Thoracic aorta (tissue), 2 donors: ENCODE measurements around the gene BLMH. TPM values are rescaled to one million over a fixed set of nuclear protein-coding genes. Genes with fewer than 3 reads are reported as not detected.

Source experiments
- ATAC-seq: fragments of 150-250 bp; one replicate; pipeline ENCODE4 v1.8.0; 2017; ENCODE audit warnings: low read depth; ENCODE audit not compliant: insufficient number of reproducible peaks, low FRiP score
- DNase-seq: peaks from one replicate; pipeline ENCODE4 v3.0.0-alpha.2; 2020; ENCODE audit warnings: low spot score
- H3K27ac ChIP-seq, 2 donors: fragments of 200-600 bp; sonication (generic); 1 replicate in 1 of 2; 2 replicates in 1 of 2; pipeline ENCODE4 v1.5.1; 2016; ENCODE audit warnings: mild to moderate bottlenecking in 2 of 2, moderate library complexity in 2 of 2
- H3K27me3 ChIP-seq: fragments of 200-600 bp; sonication (generic); replicated peaks from 2 replicates; pipeline ENCODE4 v1.6.0; 2016; ENCODE audit warnings: mild to moderate bottlenecking; ENCODE audit not compliant: insufficient read depth
- H3K36me3 ChIP-seq: fragments of 200-600 bp; sonication (generic); one replicate; pipeline ENCODE4 v1.5.1; 2016
- H3K4me1 ChIP-seq, 2 donors: fragments of 200-600 bp; sonication (generic); 1 replicate in 1 of 2; 2 replicates in 1 of 2; pipeline versions ENCODE4 v1.5.1 to v1.6.0; 2016; ENCODE audit warnings: low read depth in 2 of 2, mild to moderate bottlenecking in 1 of 2; ENCODE audit not compliant: control insufficient read depth in 1 of 2
- H3K4me3 ChIP-seq: fragments of 200-600 bp; sonication (generic); 2 replicates; pipeline ENCODE4 v1.5.1; 2016; ENCODE audit warnings: mild to moderate bottlenecking
- H3K9me3 ChIP-seq: fragments of 200-600 bp; sonication (generic); 2 replicates; pipeline ENCODE4 v1.5.1; 2016
- total RNA-seq, 2 donors: library from RNA; depleted of rRNA; stranded (reverse); fragments of >200 nt; gene quantifications; one replicate each; pipeline versions ENCODE4 v1.1.0 to v1.2.3, GENCODE V29; 2016
- TF ChIP-seq, protein P1 (sequence below): fragments of 200-600 bp; sonication (generic); IDR thresholded peaks from one replicate; pipeline ENCODE4 v1.5.1; 2019; ENCODE audit warnings: antibody characterized with exemption

BLMH gene
- total RNA-seq, 2 donors from 2014 or later, result 21.5 to 34.6 TPM

DNA sequence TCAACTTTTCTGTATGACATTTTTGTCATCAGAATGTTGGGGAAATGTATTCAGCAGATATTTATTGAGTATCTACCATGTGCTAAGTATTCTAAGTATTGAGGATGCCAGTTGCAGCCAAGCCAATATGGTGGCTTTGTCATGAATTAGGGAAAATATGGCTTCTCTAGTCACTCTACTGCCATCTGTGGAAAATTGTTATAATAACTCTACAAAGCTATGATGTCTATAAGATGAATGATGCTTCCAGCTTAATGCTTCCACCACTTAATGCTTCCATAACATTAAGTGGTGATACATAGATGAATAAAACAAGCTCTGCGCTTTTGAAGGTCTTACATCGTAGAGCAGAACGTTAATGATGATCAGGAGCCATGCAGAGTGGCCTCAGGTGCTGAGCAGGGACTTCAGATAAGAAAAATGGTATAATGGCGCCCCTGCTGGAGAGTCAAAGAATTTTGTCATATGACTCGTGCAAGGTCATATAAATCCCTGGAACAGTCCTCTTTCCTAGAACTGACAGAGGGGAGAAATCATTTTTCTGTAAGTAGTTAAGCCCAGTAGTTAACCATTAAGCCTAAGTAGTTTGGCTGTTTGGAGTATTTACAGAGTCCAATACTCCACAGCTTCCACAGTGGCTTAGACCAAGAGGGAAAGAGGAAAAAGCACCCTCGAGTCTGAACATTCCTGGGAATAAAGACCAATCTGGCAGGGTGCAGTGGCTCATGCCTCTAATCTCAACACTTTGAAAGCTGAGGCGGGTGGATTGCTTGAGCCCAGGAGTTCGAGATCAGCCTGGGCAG, 44.8 kb upstream of the BLMH start:
- DNase-seq (no peak), ATAC-seq (no peak)
- no peaks in the 10 kb centered on the region for H3K27me3 ChIP-seq
- no peaks in the 10 kb centered on the region for H3K36me3 ChIP-seq
- TF ChIP-seq, protein P1, sequence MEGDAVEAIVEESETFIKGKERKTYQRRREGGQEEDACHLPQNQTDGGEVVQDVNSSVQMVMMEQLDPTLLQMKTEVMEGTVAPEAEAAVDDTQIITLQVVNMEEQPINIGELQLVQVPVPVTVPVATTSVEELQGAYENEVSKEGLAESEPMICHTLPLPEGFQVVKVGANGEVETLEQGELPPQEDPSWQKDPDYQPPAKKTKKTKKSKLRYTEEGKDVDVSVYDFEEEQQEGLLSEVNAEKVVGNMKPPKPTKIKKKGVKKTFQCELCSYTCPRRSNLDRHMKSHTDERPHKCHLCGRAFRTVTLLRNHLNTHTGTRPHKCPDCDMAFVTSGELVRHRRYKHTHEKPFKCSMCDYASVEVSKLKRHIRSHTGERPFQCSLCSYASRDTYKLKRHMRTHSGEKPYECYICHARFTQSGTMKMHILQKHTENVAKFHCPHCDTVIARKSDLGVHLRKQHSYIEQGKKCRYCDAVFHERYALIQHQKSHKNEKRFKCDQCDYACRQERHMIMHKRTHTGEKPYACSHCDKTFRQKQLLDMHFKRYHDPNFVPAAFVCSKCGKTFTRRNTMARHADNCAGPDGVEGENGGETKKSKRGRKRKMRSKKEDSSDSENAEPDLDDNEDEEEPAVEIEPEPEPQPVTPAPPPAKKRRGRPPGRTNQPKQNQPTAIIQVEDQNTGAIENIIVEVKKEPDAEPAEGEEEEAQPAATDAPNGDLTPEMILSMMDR, result peak; percentile 41
- no peak overlapping the region for H3K27ac ChIP-seq
- H3K4me3 ChIP-seq, result no peak overlapping the region
- H3K4me1 ChIP-seq, result peaks cover 0 to 4% of the 10 kb centered on the region in 2 donors
- H3K9me3 ChIP-seq, result no peaks in the 10 kb centered on the region

DNA sequence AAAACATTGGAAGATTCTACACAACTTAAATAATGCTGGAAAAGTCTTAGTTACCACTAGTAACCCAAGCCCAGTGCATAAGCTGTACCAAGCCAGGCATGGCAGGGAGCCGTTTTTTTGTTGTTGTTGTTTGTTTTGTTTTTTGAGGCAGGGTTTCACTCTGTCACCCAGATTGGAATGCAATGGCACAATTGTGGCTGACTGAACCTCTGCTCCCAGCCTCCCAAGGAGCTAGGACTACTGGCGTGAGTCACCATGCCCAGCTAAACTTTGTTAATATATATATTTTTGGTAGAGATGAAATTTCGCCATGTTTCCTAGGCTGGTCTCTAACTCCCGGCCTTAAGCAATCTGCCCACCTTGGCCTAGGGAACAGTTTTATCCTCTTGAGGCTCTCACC, 42.7 kb upstream of the BLMH start:
- H3K27ac ChIP-seq, result no peak overlapping the region
- no peaks in the 10 kb centered on the region for H3K36me3 ChIP-seq
- DNase-seq (no peak), ATAC-seq (no peak)
- H3K27me3 ChIP-seq, result no peaks in the 10 kb centered on the region
- H3K9me3 ChIP-seq, result no peaks in the 10 kb centered on the region
- TF ChIP-seq, protein P1, result no peak
- no peak overlapping the region for H3K4me3 ChIP-seq
- H3K4me1 ChIP-seq, result no peaks in the 10 kb centered on the region

DNA sequence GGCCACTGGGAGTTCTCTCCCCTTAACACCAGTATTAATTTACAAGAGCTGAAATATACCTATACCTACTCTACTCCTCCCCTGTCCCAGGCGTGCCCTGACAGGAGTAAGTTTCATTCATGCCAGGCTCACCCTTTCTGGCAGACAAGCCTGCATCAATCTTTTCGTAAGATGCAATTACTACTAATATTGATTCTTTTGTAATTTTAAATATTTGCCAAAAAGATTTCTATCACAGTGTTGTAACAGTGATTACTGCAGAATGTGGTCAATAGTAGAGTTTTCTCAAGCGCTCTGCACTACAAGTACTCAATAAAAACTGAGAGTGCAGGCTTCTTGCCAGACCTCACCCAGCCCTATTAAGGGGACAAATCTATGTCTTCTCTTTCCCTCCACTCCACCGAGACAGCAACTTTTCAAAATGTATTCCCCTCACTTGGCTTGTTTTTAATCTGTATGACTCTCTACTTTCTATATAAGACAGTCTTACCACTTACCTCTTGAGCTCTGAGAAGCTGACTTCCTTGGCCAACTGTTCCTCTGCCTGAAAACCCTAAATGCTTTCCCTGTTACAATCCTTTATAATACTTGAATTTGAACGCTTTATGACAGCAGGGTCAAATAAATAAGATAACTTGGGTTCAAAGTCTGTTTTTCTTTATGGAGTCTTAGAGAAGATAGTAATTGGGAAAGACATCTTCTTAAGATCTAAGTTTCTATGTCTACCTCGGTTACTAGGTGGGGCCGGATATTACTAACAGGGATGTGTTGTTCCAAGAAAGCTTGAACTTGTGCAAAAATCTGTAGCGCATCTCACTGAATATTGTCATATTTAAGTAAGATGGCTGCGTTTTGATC, 42.0 kb upstream of the BLMH start, which contains the start of gene TMIGD1:
TSS of gene TMIGD1 (minus strand) at position 555 of the 858 bp plus-strand sequence. CDS start 1,924 bp downstream, outside the sequence.
- TF ChIP-seq, protein P1, result no peak
- Histone ChIP-seq H3K4me1 (no peaks in the 10 kb centered on the region), H3K4me3 (no peak within 1 kb of the TSS), H3K27ac (no peak within 1 kb of the TSS), H3K9me3 (no peaks in the 10 kb centered on the region), H3K36me3 (no peaks in the 10 kb centered on the region), H3K27me3 (no peaks in the 10 kb centered on the region)
- ATAC-seq (no peak), DNase-seq (no peak)

DNA sequence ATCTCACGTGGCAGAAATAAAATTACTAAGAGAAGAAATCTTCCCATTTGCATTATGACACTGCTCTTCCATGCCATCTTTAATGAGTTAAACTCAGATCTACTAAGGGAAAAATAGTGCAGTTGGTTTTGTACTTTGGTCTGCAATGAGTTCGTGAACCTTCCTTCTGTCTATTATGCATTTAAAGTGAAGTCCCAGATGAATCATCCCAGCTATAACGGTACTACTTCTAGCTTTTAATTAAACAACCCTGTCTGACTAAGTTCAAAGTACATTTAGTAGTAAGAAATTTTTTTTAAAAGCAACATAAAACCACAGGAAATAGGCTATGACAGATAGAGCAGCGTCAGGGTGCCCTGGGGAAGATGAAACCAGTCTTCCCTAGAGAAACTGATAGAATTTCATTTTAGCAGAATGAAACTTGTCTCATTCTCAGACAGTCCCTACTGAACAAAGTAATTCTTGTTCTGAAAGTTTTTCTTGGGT, 40.4 kb upstream of the BLMH start:
- ATAC-seq, result no peak
- TF ChIP-seq, protein P1, result no peak

DNA sequence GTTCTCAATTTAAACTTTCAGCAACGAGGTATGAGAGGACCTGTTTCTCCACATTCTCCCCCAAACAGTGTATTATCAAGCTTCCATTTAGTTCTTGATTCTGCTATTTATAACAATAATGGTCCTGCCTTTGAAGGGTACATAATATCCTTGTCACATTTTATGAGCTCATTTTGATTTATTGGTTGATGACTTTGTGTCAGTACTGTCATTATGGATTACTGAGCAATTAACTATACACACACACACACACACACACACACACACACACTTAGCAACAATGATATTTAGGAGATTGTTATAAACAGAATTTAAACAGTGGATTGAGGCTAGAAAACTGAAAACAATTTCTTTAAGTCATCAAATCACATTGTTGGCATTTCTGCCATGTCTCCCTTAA, 35.1 kb upstream of the BLMH start:
- no peaks in the 10 kb centered on the region for H3K4me1 ChIP-seq
- no peak overlapping the region for H3K4me3 ChIP-seq
- DNase-seq (no peak), ATAC-seq (no peak)
- no peak overlapping the region for H3K27ac ChIP-seq
- TF ChIP-seq, protein P1, result no peak
- no peaks in the 10 kb centered on the region for H3K9me3 ChIP-seq
- H3K27me3 ChIP-seq, result no peaks in the 10 kb centered on the region
- H3K36me3 ChIP-seq, result no peaks in the 10 kb centered on the region

More for the DNA sequence above, 40.4 kb upstream of the BLMH start:
- H3K9me3 ChIP-seq, result no peaks in the 10 kb centered on the region
- H3K4me1 ChIP-seq, result no peaks in the 10 kb centered on the region
- DNase-seq, result no peak
- no peaks in the 10 kb centered on the region for H3K36me3 ChIP-seq
- no peak overlapping the region for H3K27ac ChIP-seq
- no peaks in the 10 kb centered on the region for H3K27me3 ChIP-seq
- no peak overlapping the region for H3K4me3 ChIP-seq
